ENCODE results near the gene CCDC137. TPM values are rescaled to one million over a fixed set of nuclear protein-coding genes. Genes with fewer than 3 reads are reported as not detected.

CCDC137 gene
- total and polyA plus RNA-seq, 2 donors (not counting 3 experiments of a cell fraction or from before 2014, with no cell fraction given): 12.9 to 32.2 TPM

DNA sequence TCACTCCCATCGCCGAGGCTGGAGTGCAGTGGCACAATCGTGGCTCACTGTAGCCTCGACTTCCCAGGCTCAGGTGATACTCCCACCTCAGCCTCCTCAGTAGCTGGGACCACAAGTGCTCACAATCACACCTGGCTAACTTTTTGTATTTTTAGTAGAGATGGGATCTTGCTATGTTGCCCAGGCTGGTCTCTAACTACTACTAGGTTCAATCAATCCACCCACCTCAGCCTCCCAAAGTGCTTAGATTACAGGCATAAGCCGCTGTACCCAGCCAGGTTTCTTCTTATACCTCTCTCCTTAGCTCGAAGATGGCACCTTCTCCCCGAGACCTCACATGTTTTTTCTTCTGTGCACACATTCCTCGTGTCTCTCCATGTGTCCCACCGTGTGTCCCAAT, 26.5 kb upstream of the CCDC137 start:
- CTCF ChIA-PET: no interaction called here
- dilution Hi-C loops (cut with MboI; ENCODE audit: extremely low pct_ligation_motif_present, low sequenced_read_pairs): no loop called here

More for the DNA sequence above, 26.5 kb upstream of the CCDC137 start:
- DNase-seq (ENCODE audit: low read depth, low spot score): no peak
- no peak overlapping the region for H3K4me3 ChIP-seq (replicated peaks in 1 of 3; ENCODE audit: insufficient read depth in 1 of 3, low read depth in 1 of 3, low read length in 3 of 3)
- intact Hi-C loops (cut with micrococcal nuclease): no loop called here
- peaks cover 11% of the 10 kb centered on the region for H3K4me1 ChIP-seq (ENCODE audit: control insufficient read depth, extremely low read depth, insufficient read depth, low read length)
- no peaks in the 10 kb centered on the region for H4K20me1 ChIP-seq (replicated peaks; ENCODE audit: control insufficient read depth, extremely low read depth, insufficient read depth, low read length)
- BruUV-seq (replicated peaks): no TSS peak
- H3K27me3 ChIP-seq (ENCODE audit: control insufficient read depth in 2 of 2, insufficient read depth in 2 of 2, low read length in 2 of 2): no peaks in the 10 kb centered on the region
- peaks cover 17% of the 10 kb centered on the region for H3K79me2 ChIP-seq (ENCODE audit: control insufficient read depth, insufficient read depth, low read length)
- no peak overlapping the region for H3K4me2 ChIP-seq (ENCODE audit: insufficient read depth, low read length)
- H3K36me3 ChIP-seq (ENCODE audit: control insufficient read depth in 2 of 2, extremely low read depth in 1 of 2, insufficient read depth in 2 of 2, low read length in 2 of 2): no peaks in the 10 kb centered on the region
- no peaks in the 10 kb centered on the region for H3K9me1 ChIP-seq (replicated peaks; ENCODE audit: control insufficient read depth, extremely low read depth, insufficient read depth, low read length)
- no peaks in the 10 kb centered on the region for H3K9me3 ChIP-seq (replicated peaks; ENCODE audit: control insufficient read depth, insufficient read depth, low read length)
- no peak for FAIRE-seq
- POLR2A ChIA-PET: no interaction called here
- H3K9ac ChIP-seq (replicated peaks; ENCODE audit: extremely low read depth, insufficient read depth, low read length): no peak overlapping the region
- no peak for TF ChIP-seq EZH2 (IDR thresholded peaks at IDR 0.05; ENCODE audit: borderline replicate concordance, low read depth, low read length, severe bottlenecking)
- TF ChIP-seq FOS (IDR thresholded peaks at IDR 0.05; ENCODE audit: borderline replicate concordance, insufficient read depth, low read length): no peak
- no peak for TF ChIP-seq POLR2A (IDR thresholded peaks at IDR 0.05; ENCODE audit: low read depth, low read length)
- TF ChIP-seq JUN (IDR thresholded peaks at IDR 0.05; ENCODE audit: borderline replicate concordance, insufficient read depth, insufficient read length, low read depth): no peak
- no peak for TF ChIP-seq GATA2 (IDR thresholded peaks at IDR 0.05; ENCODE audit: insufficient read depth, insufficient read length, low read depth, low read length)
- TF ChIP-seq MYC (IDR thresholded peaks at IDR 0.05; ENCODE audit: low read depth, low read length): no peak
- TF ChIP-seq MAX (IDR thresholded peaks at IDR 0.05; ENCODE audit: insufficient read depth, insufficient read length): no peak
- TF ChIP-seq POLR2AphosphoS5 (IDR thresholded peaks at IDR 0.05; ENCODE audit: insufficient read depth, low read depth, low read length): no peak
- TF ChIP-seq, protein P1, sequence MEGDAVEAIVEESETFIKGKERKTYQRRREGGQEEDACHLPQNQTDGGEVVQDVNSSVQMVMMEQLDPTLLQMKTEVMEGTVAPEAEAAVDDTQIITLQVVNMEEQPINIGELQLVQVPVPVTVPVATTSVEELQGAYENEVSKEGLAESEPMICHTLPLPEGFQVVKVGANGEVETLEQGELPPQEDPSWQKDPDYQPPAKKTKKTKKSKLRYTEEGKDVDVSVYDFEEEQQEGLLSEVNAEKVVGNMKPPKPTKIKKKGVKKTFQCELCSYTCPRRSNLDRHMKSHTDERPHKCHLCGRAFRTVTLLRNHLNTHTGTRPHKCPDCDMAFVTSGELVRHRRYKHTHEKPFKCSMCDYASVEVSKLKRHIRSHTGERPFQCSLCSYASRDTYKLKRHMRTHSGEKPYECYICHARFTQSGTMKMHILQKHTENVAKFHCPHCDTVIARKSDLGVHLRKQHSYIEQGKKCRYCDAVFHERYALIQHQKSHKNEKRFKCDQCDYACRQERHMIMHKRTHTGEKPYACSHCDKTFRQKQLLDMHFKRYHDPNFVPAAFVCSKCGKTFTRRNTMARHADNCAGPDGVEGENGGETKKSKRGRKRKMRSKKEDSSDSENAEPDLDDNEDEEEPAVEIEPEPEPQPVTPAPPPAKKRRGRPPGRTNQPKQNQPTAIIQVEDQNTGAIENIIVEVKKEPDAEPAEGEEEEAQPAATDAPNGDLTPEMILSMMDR (IDR thresholded peaks at IDR 0.05; ENCODE audit: extremely low read depth in 1 of 2, insufficient read depth in 1 of 2, low read depth in 1 of 2, low read length in 2 of 2): no peak
- H3K27ac ChIP-seq (ENCODE audit: insufficient read depth, low read depth, low read length): no peak overlapping the region
- no peak overlapping the region for H2AFZ ChIP-seq (ENCODE audit: low read depth, low read length)
